Fibroblast of villous mesenchyme (primary cell): ENCODE results near the gene PPP2R3C. TPM values are rescaled to one million over a fixed set of nuclear protein-coding genes. Genes with fewer than 3 reads are reported as not detected.
"Not testable (repeated sequence)": the region's sequence is repeated elsewhere in the genome, so short reads cannot be mapped to it uniquely, and the experiment has no call there.

Experiments used
- DNase-seq: peaks from one replicate; pipeline ENCODE4 v3.0.0-alpha.2; 2010; ENCODE audit warnings: low read depth
- H3K4me3 ChIP-seq: 2 replicates; pipeline ENCODE4 v1.5.1; 2011; ENCODE audit warnings: low read depth, mild to moderate bottlenecking, low read length
- CTCF ChIP-seq: IDR thresholded peaks from 2 replicates; pipeline ENCODE4 v1.5.1; 2012; ENCODE audit warnings: low read depth, mild to moderate bottlenecking, low read length; ENCODE audit not compliant: insufficient read depth
- total RNA-seq: library from RNA; depleted of rRNA; stranded (reverse); fragments of >200 nt; gene quantifications from 2 replicates; pipeline ENCODE4 v1.2.3, GENCODE V29; 2012

Gene PPP2R3C
- total RNA-seq, 1 donor: 39.7 TPM

- no peak for TF ChIP-seq CTCF
- DNase-seq: no peak
- H3K4me3 ChIP-seq: no peak overlapping the region
Observed at GRCh38 chr14:35116242-35116641, 5.5 kb downstream of the PPP2R3C start.

- no peak overlapping the region for H3K4me3 ChIP-seq
- no peak for TF ChIP-seq CTCF
- peak; percentile 92 for DNase-seq
Observed at GRCh38 chr14:35114036-35114435, 7.8 kb downstream of the PPP2R3C start.

GRCh38 chr14:35113308-35113950 is 8.4 kb downstream of the PPP2R3C start:
- H3K4me3 ChIP-seq: no peak overlapping the region
- no peak for TF ChIP-seq CTCF
- peak; percentile 58 for DNase-seq

- TF ChIP-seq CTCF: no peak
- H3K4me3 ChIP-seq: no peak overlapping the region
- DNase-seq: no peak
Observed at GRCh38 chr14:35112641-35113040, 9.1 kb downstream of the PPP2R3C start.

- no peak for TF ChIP-seq CTCF
- H3K4me3 ChIP-seq: no peak overlapping the region
- DNase-seq: peak; percentile 32
Observed at GRCh38 chr14:35107866-35108265, 13.9 kb downstream of the PPP2R3C start.

GRCh38 chr14:35094645-35095044 is 27.1 kb downstream of the PPP2R3C start:
- H3K4me3 ChIP-seq, DNase-seq: not testable (repeated sequence)

GRCh38 chr14:35088514-35088913 is 33.3 kb downstream of the PPP2R3C start:
- no peak for DNase-seq
- no peak for TF ChIP-seq CTCF
- H3K4me3 ChIP-seq: no peak overlapping the region
